ENCODE measurements around the gene ERICH4. TPM values are rescaled to one million over a fixed set of nuclear protein-coding genes. Genes with fewer than 3 reads are reported as not detected.

The ERICH4 gene
- total and polyA plus RNA-seq, 2 donors (not counting 1 experiment from before 2014, with no cell fraction given) = not detected

DNA sequence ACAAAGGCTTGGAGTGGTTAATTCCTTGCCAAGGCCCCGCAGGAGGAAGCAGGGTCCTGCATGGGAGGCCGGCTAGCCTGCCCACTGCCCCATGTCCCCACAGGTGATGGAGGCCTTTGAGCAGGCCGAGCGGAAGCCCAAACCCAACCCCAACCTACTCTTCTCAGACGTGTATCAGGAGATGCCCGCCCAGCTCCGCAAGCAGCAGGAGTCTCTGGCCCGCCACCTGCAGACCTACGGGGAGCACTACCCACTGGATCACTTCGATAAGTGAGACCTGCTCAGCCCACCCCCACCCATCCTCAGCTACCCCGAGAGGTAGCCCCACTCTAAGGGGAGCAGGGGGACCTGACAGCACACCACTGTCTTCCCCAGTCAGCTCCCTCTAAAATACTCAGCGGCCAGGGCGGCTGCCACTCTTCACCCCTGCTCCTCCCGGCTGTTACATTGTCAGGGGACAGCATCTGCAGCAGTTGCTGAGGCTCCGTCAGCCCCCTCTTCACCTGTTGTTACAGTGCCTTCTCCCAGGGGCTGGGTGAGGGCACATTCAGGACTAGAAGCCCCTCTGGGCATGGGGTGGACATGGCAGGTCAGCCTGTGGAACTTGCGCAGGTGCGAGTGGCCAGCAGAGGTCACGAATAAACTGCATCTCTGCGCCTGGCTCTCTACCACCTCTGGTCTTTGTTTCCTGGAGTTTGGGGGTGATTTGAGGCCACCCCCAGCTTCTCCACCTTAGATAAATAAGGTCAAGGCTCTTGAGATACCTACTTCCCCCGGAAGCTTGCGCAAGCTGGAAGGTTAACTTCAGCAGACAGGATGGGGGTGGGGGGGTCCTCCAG lies 18.4 kb upstream of the ERICH4 start:
- Histone ChIP-seq H2AFZ (ENCODE audit: insufficient read depth, low read depth, low read length, poor library complexity, severe bottlenecking) (no peak overlapping the region), H3K9me3 (ENCODE audit: control extremely low read depth in 1 of 3, control insufficient read depth in 2 of 3, insufficient read depth in 1 of 3, low read length in 2 of 3) (no peaks in the 10 kb centered on the region), H3K27ac (ENCODE audit: low read length in 2 of 2) (no peak overlapping the region), H3K27me3 (replicated peaks in 1 of 4; ENCODE audit: control extremely low read depth in 1 of 4, control insufficient read depth in 3 of 4, insufficient read depth in 4 of 4, low read length in 3 of 4) (no peaks in the 10 kb centered on the region), H4K20me1 (ENCODE audit: control insufficient read depth, insufficient read depth, low read length, poor library complexity, severe bottlenecking) (peaks cover 14% of the 10 kb centered on the region), H3K4me1 (ENCODE audit: control insufficient read depth in 2 of 2, insufficient read depth in 2 of 2, low read length in 2 of 2) (peaks cover 12 to 15% of the 10 kb centered on the region in 2 donors), H3K36me3 (replicated peaks in 1 of 2; ENCODE audit: control extremely low read depth in 1 of 2, control insufficient read depth in 1 of 2, extremely low read depth in 1 of 2, insufficient read depth in 2 of 2, low read length in 1 of 2) (peaks cover 0 to 56% of the 10 kb centered on the region in 2 experiments), H3K4me2 (replicated peaks; ENCODE audit: low read depth, low read length, poor library complexity, severe bottlenecking) (no peak overlapping the region), H3K79me2 (ENCODE audit: control insufficient read depth, insufficient read depth, low read length) (peaks cover 4% of the 10 kb centered on the region), H3K4me3 (ENCODE audit: control extremely low read depth in 1 of 5, extremely low read depth in 1 of 5, insufficient read depth in 1 of 5, low read depth in 2 of 5, low read length in 4 of 5) (no peak overlapping the region), H3K9ac (ENCODE audit: low read length) (no peak overlapping the region)
- no peaks in the 10 kb centered on the region for H3K9me3 Mint-ChIP-seq (ENCODE audit: insufficient read depth)
- POLR2A ChIA-PET = interaction anchor here (0.7 kb wide), 1 partner anchor 56 kb away, joined by 3 read pairs; no protein-coding TSS in a partner anchor
- no peak overlapping the region for H3K27ac Mint-ChIP-seq
- peaks cover 13% of the 10 kb centered on the region for H3K4me1 Mint-ChIP-seq
- intact Hi-C loops (cut with micrococcal nuclease) = no loop called here
- no peak for TF ChIP-seq EZH2 (IDR thresholded peaks at IDR 0.05; ENCODE audit: borderline replicate concordance, insufficient read depth, low read depth, low read length, poor library complexity, severe bottlenecking)
- ATAC-seq (ENCODE audit: low read depth) = no peak
- no peaks in the 10 kb centered on the region for H3K27me3 Mint-ChIP-seq
- H3K4me3 Mint-ChIP-seq = no peak overlapping the region
- WGBS (ENCODE audit: insufficient coverage) = 92% methylated on average over 13 of the region's 21 CpGs
- no peak for DNase-seq
- CTCF ChIA-PET = interaction anchor here (0.6 to 0.7 kb wide), 2 partner anchors 25 to 141 kb away, joined by 3 read pairs; no protein-coding TSS in a partner anchor

GRCh38 chr19:41425174-41426115 lies 17.5 kb upstream of the ERICH4 start:
- H3K9ac ChIP-seq (ENCODE audit: low read length) = no peak overlapping the region
- peaks cover 12 to 15% of the 10 kb centered on the region in 2 donors for H3K4me1 ChIP-seq (ENCODE audit: control insufficient read depth in 2 of 2, insufficient read depth in 2 of 2, low read length in 2 of 2)
- peaks cover 4% of the 10 kb centered on the region for H3K79me2 ChIP-seq (ENCODE audit: control insufficient read depth, insufficient read depth, low read length)
- H3K27me3 ChIP-seq (replicated peaks in 1 of 4; ENCODE audit: control extremely low read depth in 1 of 4, control insufficient read depth in 3 of 4, insufficient read depth in 4 of 4, low read length in 3 of 4) = no peaks in the 10 kb centered on the region
- peaks cover 13% of the 10 kb centered on the region for H3K4me1 Mint-ChIP-seq
- H3K4me3 ChIP-seq (ENCODE audit: control extremely low read depth in 1 of 5, extremely low read depth in 1 of 5, insufficient read depth in 1 of 5, low read depth in 2 of 5, low read length in 4 of 5) = no peak overlapping the region
- peaks cover 14% of the 10 kb centered on the region for H4K20me1 ChIP-seq (ENCODE audit: control insufficient read depth, insufficient read depth, low read length, poor library complexity, severe bottlenecking)
- POLR2A ChIA-PET = interaction anchor here (0.7 kb wide), 1 partner anchor 57 kb away, joined by 3 read pairs; no protein-coding TSS in a partner anchor
- H3K27ac ChIP-seq (ENCODE audit: low read length in 2 of 2) = no peak overlapping the region
- intact Hi-C loops (cut with micrococcal nuclease) = no loop called here
- H3K27me3 Mint-ChIP-seq = no peaks in the 10 kb centered on the region
- CTCF ChIA-PET = interaction anchor here (0.7 to 1.4 kb wide), 2 partner anchors 24 to 25 kb away, joined by 3 to 5 read pairs; no protein-coding TSS in a partner anchor
- 98% methylated on average over 27 of the region's 28 CpGs for WGBS (ENCODE audit: insufficient coverage)
- H3K36me3 ChIP-seq (replicated peaks in 1 of 2; ENCODE audit: control extremely low read depth in 1 of 2, control insufficient read depth in 1 of 2, extremely low read depth in 1 of 2, insufficient read depth in 2 of 2, low read length in 1 of 2) = peaks cover 0 to 47% of the 10 kb centered on the region in 2 experiments
- H3K9me3 Mint-ChIP-seq (ENCODE audit: insufficient read depth) = no peaks in the 10 kb centered on the region
- no peak overlapping the region for H3K4me2 ChIP-seq (replicated peaks; ENCODE audit: low read depth, low read length, poor library complexity, severe bottlenecking)
- no peak overlapping the region for H3K4me3 Mint-ChIP-seq
- no peak overlapping the region for H2AFZ ChIP-seq (ENCODE audit: insufficient read depth, low read depth, low read length, poor library complexity, severe bottlenecking)
- TF ChIP-seq, protein P1, sequence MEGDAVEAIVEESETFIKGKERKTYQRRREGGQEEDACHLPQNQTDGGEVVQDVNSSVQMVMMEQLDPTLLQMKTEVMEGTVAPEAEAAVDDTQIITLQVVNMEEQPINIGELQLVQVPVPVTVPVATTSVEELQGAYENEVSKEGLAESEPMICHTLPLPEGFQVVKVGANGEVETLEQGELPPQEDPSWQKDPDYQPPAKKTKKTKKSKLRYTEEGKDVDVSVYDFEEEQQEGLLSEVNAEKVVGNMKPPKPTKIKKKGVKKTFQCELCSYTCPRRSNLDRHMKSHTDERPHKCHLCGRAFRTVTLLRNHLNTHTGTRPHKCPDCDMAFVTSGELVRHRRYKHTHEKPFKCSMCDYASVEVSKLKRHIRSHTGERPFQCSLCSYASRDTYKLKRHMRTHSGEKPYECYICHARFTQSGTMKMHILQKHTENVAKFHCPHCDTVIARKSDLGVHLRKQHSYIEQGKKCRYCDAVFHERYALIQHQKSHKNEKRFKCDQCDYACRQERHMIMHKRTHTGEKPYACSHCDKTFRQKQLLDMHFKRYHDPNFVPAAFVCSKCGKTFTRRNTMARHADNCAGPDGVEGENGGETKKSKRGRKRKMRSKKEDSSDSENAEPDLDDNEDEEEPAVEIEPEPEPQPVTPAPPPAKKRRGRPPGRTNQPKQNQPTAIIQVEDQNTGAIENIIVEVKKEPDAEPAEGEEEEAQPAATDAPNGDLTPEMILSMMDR (IDR thresholded peaks at IDR 0.05) = no peak
- no peak for TF ChIP-seq EZH2 (IDR thresholded peaks at IDR 0.05; ENCODE audit: borderline replicate concordance, insufficient read depth, low read depth, low read length, poor library complexity, severe bottlenecking)
- peak overlapping the region; percentile 20 for H3K27ac Mint-ChIP-seq
- H3K9me3 ChIP-seq (ENCODE audit: control extremely low read depth in 1 of 3, control insufficient read depth in 2 of 3, insufficient read depth in 1 of 3, low read length in 2 of 3) = no peaks in the 10 kb centered on the region
- ATAC-seq (ENCODE audit: low read depth) (no peak), DNase-seq (no peak)

All from B cell (primary cell).